Tibial artery (tissue), 4 donors: ENCODE measurements around the gene VAV2.

Experiments used
- DNase-seq, 2 donors: peaks; one replicate each; pipeline ENCODE4 v3.0.0-alpha.2; 2019
- H3K27ac ChIP-seq, 2 donors: fragments of 200-600 bp; sonication (generic) in 1 of 2; 1 replicate in 1 of 2; 2 replicates in 1 of 2; pipeline ENCODE4 v1.5.1; 2018 to 2019; ENCODE audit warnings: mild to moderate bottlenecking in 1 of 2
- H3K27me3 ChIP-seq, 2 donors: fragments of 200-600 bp; sonication (generic) in 1 of 2; one replicate each; pipeline versions ENCODE4 v1.5.1 to v1.6.0; 2016 to 2019
- H3K36me3 ChIP-seq, 3 donors: fragments of 200-600 bp; sonication (generic) in 2 of 3; one replicate each; pipeline ENCODE4 v1.5.1; 2016 to 2019; ENCODE audit warnings: mild to moderate bottlenecking in 2 of 3
- H3K4me1 ChIP-seq, 4 donors: fragments of 200-600 bp; sonication (generic) in 2 of 4; 1 replicate in 3 of 4; 2 replicates in 1 of 4; pipeline ENCODE4 v1.5.1; 2016 to 2019
- H3K4me3 ChIP-seq, 2 donors: fragments of 200-600 bp; sonication (generic) in 1 of 2; 1 replicate in 1 of 2; 2 replicates in 1 of 2; pipeline ENCODE4 v1.5.1; 2018 to 2019; ENCODE audit warnings: mild to moderate bottlenecking in 2 of 2
- H3K9me3 ChIP-seq, 3 donors: fragments of 200-600 bp; sonication (generic) in 1 of 3; one replicate each; pipeline ENCODE4 v1.5.1; 2016 to 2019
- intact Hi-C: fragments of 100-400 bp; cut with DNase I; formaldehyde crosslinking; loops from one replicate; pipeline ENCODE4 v1.15.0; 2023; ENCODE audit warnings: low total_unique reads
- TF ChIP-seq, protein P1 (sequence below), 2 experiments: fragments of 200-600 bp in 1 of 2; fragments of 450-650 bp in 1 of 2; IDR thresholded peaks; one replicate each; pipeline ENCODE4 v1.5.1; 2017 to 2019; ENCODE audit warnings: antibody characterized with exemption in 2 of 2, mild to moderate bottlenecking in 1 of 2, moderate library complexity in 1 of 2

The VAV2 gene

DNA sequence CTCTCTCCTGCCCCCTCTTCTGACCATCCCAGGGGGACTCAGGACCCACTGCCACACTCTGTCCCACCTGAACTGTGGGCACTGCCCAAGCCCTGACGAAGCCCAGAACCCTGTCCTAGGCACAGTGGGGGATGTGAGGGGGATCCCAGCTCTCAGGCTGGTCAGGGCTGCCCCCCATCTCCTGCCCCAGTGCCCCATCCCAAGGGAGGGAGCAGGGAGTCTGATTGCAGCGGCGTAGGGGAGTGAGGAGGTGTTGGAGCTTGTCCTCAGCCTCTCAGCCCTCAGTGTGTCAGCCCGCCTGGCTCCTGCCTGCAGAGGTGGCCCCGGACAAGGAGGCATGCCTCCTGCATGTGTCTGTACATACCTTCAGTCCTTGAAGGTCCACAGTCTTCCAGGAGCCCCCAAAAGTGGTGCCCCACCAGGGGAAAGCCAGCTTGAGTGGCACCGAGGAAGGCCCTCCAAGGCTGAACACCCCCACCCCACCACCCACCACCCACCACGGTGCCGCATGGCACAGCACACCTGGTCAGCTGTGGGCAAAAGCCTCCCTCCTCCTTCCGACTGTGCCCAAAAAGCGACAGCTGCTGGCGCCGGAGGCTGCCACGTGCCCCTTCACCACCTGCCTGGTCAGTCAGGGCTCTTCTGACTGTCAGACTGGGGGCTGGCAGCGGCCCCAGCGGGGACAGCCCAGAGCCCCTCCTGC is 254.9 kb downstream of the VAV2 start:
- no peak overlapping the region for H3K4me3 ChIP-seq
- no peaks in the 10 kb centered on the region for H3K9me3 ChIP-seq
- peaks cover 0 to 54% of the 10 kb centered on the region in 2 donors for H3K27me3 ChIP-seq
- TF ChIP-seq, protein P1, sequence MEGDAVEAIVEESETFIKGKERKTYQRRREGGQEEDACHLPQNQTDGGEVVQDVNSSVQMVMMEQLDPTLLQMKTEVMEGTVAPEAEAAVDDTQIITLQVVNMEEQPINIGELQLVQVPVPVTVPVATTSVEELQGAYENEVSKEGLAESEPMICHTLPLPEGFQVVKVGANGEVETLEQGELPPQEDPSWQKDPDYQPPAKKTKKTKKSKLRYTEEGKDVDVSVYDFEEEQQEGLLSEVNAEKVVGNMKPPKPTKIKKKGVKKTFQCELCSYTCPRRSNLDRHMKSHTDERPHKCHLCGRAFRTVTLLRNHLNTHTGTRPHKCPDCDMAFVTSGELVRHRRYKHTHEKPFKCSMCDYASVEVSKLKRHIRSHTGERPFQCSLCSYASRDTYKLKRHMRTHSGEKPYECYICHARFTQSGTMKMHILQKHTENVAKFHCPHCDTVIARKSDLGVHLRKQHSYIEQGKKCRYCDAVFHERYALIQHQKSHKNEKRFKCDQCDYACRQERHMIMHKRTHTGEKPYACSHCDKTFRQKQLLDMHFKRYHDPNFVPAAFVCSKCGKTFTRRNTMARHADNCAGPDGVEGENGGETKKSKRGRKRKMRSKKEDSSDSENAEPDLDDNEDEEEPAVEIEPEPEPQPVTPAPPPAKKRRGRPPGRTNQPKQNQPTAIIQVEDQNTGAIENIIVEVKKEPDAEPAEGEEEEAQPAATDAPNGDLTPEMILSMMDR (IDR thresholded peaks at IDR 0.05): no peak
- H3K27ac ChIP-seq: no peak overlapping the region
- peak in 1 of 2 donors; percentile 46 for DNase-seq
- no peaks in the 10 kb centered on the region for H3K36me3 ChIP-seq
- peaks cover 0 to 15% (median 0%) of the 10 kb centered on the region in 4 donors for H3K4me1 ChIP-seq
- intact Hi-C loops: no loop called here

DNA sequence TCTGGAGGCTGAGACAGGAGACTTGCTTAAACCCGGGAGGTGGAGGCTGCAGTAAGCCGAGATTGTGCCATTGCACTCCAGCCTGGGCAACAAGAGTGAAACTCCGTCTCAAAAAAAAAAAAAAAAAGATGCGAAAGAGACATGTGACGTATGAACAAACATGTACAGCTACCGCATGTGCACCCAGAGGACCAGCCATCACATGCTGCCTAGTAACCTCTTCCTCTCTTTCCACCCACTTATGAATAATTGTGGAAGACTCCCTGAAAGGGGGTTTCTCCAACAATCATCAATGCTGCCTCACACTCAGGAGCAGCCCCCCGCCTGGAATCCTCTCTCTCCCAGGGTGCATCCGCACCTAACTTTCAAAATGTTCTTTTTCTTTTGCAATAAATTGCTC is 256.2 kb downstream of the VAV2 start:
- H3K4me1 ChIP-seq: peaks cover 0 to 15% (median 0%) of the 10 kb centered on the region in 4 donors

DNA sequence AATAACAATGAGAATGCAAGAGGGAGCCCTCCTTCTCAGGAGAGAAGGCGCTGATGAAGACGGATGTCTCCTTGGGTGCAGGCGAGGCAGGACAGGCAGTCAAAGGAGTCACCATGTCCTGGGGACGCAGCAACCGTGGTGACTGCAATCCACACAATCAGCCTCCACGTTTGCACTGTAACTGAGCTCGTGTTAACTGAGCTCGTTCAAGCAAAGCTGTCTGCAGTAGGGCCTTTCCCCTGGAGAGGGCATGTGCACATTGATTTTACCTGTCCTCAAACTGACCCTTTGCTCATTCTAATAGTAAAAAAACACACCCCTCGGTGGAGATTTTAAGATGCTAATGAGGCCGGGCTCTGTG is 256.7 kb downstream of the VAV2 start:
- intact Hi-C loops: no loop called here

More for the DNA sequence above, 256.2 kb downstream of the VAV2 start:
- H3K27me3 ChIP-seq: peaks cover 0 to 54% of the 10 kb centered on the region in 2 donors
- DNase-seq: no peak
- H3K36me3 ChIP-seq: no peaks in the 10 kb centered on the region
- intact Hi-C loops: no loop called here
- no peak overlapping the region for H3K27ac ChIP-seq
- no peaks in the 10 kb centered on the region for H3K9me3 ChIP-seq
- no peak overlapping the region for H3K4me3 ChIP-seq
- TF ChIP-seq, protein P1 (IDR thresholded peaks at IDR 0.05): no peak

DNA sequence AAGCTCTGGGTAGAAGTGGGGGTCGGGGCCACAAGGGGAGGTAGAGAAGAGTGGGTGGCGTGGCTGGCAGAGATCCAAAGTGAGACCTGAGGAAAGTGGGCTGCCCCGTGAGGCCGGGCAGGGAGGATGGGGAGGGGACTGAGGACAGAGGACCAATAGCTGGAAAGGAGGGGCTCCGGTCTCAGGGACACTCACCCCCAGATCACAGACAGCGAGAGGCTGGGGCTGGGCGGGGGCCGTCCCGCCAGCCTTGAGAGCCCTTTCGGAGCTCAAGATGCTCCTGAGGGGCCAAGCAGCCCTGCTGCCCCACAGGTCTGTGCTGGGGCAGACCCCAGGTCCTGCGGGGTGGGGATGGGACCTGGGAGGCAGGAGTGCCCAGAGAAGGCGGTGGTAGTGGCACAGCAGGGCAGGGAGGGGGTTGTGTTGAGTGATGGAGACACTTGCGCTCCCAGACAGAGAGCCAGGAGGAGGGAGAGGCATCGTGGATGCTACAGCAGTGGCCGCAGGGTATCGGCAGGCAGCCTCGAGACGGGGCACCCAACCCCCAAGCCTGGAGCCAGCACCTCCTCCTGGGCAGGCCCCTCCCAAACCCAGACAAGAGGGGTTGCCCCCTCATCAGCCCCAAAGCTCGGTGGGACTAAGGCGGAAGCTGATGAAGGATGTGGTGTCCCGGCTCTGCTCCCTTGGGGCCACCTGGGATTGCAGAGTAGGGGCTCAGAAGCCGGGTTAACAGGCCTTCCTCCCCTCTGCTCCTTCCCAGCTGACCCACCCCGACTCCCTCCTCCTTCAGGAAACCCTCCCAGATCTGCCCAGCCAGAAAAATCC is 257.3 kb downstream of the VAV2 start:
- H3K36me3 ChIP-seq: no peaks in the 10 kb centered on the region
- peak in 1 of 2 donors; percentile 53 for DNase-seq
- no peak overlapping the region for H3K4me3 ChIP-seq
- H3K27ac ChIP-seq: no peak overlapping the region
- peaks cover 0 to 15% (median 0%) of the 10 kb centered on the region in 4 donors for H3K4me1 ChIP-seq
- no peaks in the 10 kb centered on the region for H3K9me3 ChIP-seq
- TF ChIP-seq, protein P1 (IDR thresholded peaks at IDR 0.05): no peak
- intact Hi-C loops: no loop called here
- peaks cover 0 to 59% of the 10 kb centered on the region in 2 donors for H3K27me3 ChIP-seq

More for the DNA sequence above, 256.7 kb downstream of the VAV2 start:
- peaks cover 0 to 15% (median 0%) of the 10 kb centered on the region in 4 donors for H3K4me1 ChIP-seq
- no peak overlapping the region for H3K4me3 ChIP-seq
- DNase-seq: no peak
- TF ChIP-seq, protein P1 (IDR thresholded peaks at IDR 0.05): no peak
- H3K27me3 ChIP-seq: peaks cover 0 to 54% of the 10 kb centered on the region in 2 donors
- H3K27ac ChIP-seq: no peak overlapping the region
- H3K36me3 ChIP-seq: no peaks in the 10 kb centered on the region
- no peaks in the 10 kb centered on the region for H3K9me3 ChIP-seq

DNA sequence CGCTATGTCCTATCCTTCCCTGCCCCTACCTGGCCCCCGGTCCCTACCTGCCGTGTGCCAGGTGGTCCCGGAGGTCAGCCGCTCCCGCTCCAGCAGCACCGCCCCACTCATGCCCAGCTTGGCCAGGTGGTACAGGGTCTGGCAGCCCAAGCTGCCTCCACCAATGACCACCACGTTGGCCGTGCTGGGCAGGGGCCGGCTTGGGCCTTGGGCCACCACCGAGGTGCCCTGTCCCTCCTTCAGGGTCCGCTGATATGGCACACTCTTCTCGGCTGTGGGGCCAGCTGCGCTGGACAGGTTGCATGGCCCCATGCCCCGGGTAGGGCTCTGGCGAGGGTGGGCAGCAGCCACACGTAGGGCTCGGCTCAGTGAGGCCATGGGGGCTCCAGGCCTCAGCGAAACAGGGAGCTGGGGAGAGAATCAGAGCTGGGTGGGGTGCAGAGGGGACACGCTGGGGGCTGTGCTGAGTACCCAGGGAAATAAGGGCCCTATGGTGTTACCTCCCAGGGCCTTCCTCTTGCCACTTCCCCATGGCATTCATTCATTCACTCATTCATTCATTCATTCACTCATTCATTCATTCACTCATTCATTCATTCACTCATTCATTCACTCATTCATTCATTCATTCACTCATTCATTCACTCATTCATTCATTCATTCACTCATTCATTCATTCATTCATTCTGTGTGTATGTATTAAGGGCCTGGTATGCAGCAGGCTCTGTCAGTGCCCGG is 258.2 kb downstream of the VAV2 start:
- Histone ChIP-seq H3K27ac (no peak overlapping the region), H3K36me3 (no peaks in the 10 kb centered on the region), H3K9me3 (no peaks in the 10 kb centered on the region), H3K4me1 (peaks cover 0 to 15% (median 0%) of the 10 kb centered on the region in 4 donors), H3K4me3 (no peak overlapping the region), H3K27me3 (peaks cover 0 to 57% of the 10 kb centered on the region in 2 donors)
- intact Hi-C loops: no loop called here
- TF ChIP-seq, protein P1 (IDR thresholded peaks at IDR 0.05): no peak
- no peak for DNase-seq
